ENCODE data around the gene GAB4.
"Not testable (repeated sequence)": the region's sequence is repeated elsewhere in the genome, so short reads cannot be mapped to it uniquely, and the experiment has no call there.

Gene GAB4

GRCh38 chr22:16956290-16956689 is 51.7 kb downstream of the GAB4 start:
- no peak for DNase-seq

GRCh38 chr22:16955678-16956210 is 52.3 kb downstream of the GAB4 start:
- DNase-seq, result no peak

GRCh38 chr22:16955081-16955480 is 52.9 kb downstream of the GAB4 start:
- DNase-seq, result no peak

GRCh38 chr22:16954060-16954403 is 54.0 kb downstream of the GAB4 start:
- no peak for DNase-seq

GRCh38 chr22:16953206-16954059 is 54.6 kb downstream of the GAB4 start:
- DNase-seq, result no peak

GRCh38 chr22:16949561-16949960 is 58.5 kb downstream of the GAB4 start:
- peak; percentile 21 for DNase-seq

- no peak for DNase-seq
Observed at GRCh38 chr22:16937811-16938210, 70.2 kb downstream of the GAB4 start.

GRCh38 chr22:16937209-16937608 is 70.8 kb downstream of the GAB4 start:
- DNase-seq, result not testable (repeated sequence)

- no peak for DNase-seq
Observed at GRCh38 chr22:16936625-16937024, 71.4 kb downstream of the GAB4 start.

GRCh38 chr22:16935209-16935608 is 72.8 kb downstream of the GAB4 start:
- no peak for DNase-seq

- no peak for DNase-seq
Observed at GRCh38 chr22:16933291-16934282, 74.4 kb downstream of the GAB4 start.

GRCh38 chr22:16932577-16932976 is 75.4 kb downstream of the GAB4 start:
- no peak for DNase-seq

- no peak for DNase-seq
Observed at GRCh38 chr22:16925407-16925966, 82.5 kb downstream of the GAB4 start.

- DNase-seq, result no peak
Observed at GRCh38 chr22:16922706-16923105, 85.3 kb downstream of the GAB4 start.

- DNase-seq, result no peak
Observed at GRCh38 chr22:16922076-16922475, 85.9 kb downstream of the GAB4 start.

GRCh38 chr22:16917144-16918003 is 90.6 kb downstream of the GAB4 start:
- DNase-seq, result peak; percentile 45

GRCh38 chr22:16915701-16916100 is 92.3 kb downstream of the GAB4 start:
- DNase-seq, result no peak

GRCh38 chr22:16914911-16915310 is 93.1 kb downstream of the GAB4 start:
- DNase-seq, result not testable (repeated sequence)

GRCh38 chr22:16914006-16914405 is 94.0 kb downstream of the GAB4 start:
- DNase-seq, result no peak

- no peak for DNase-seq
Observed at GRCh38 chr22:16912281-16912680, 95.7 kb downstream of the GAB4 start.
